DND-41 (cell line): ENCODE data around the gene RELL1.

ENCODE experiments used
- ATAC-seq: fragments of 200-7000 bp; cut with Tn5 transposase; 3 replicates; pipeline ENCODE4 v1.9.1; 2021; ENCODE audit warnings: low read depth; ENCODE audit not compliant: insufficient read depth
- DNase-seq: peaks from one replicate; pipeline ENCODE4 v3.0.0-alpha.2; 2020
- H2AFZ ChIP-seq: 2 replicates; pipeline ENCODE4 v1.6.0; 2012; ENCODE audit warnings: low read depth, low read length
- H3K27ac ChIP-seq: 2 replicates; pipeline ENCODE4 v1.5.1; 2012; ENCODE audit warnings: low read length, inconsistent platforms
- H3K27me3 ChIP-seq: fragments of 200-600 bp; sonication (generic); 2 replicates; pipeline ENCODE4 v1.6.0; 2012; ENCODE audit warnings: low read length, mild to moderate bottlenecking, inconsistent platforms; ENCODE audit not compliant: insufficient read depth, poor library complexity
- H3K36me3 ChIP-seq: 2 replicates; pipeline ENCODE4 v1.5.1; 2012; ENCODE audit warnings: low read length, inconsistent platforms; ENCODE audit not compliant: insufficient read depth
- H3K4me1 ChIP-seq: 2 replicates; pipeline ENCODE4 v1.5.1; 2012; ENCODE audit warnings: mild to moderate bottlenecking, low read length; ENCODE audit not compliant: insufficient read depth
- H3K4me2 ChIP-seq: 2 replicates; pipeline ENCODE4 v1.6.0; 2012; ENCODE audit warnings: mild to moderate bottlenecking, moderate library complexity, low read length, inconsistent platforms; ENCODE audit not compliant: insufficient read depth
- H3K4me3 ChIP-seq, 2 experiments: fragments of 200-600 bp in 1 of 2; shearing (Covaris generic) in 1 of 2; 2 replicates each; pipeline ENCODE4 v1.5.1; 2012 to 2016; ENCODE audit warnings: inconsistent platforms in 2 of 2, low read length in 2 of 2, mild to moderate bottlenecking in 2 of 2, low read depth in 1 of 2, moderate library complexity in 1 of 2
- H3K79me2 ChIP-seq: 2 replicates; pipeline ENCODE4 v1.6.0; 2012; ENCODE audit warnings: low read length, inconsistent platforms; ENCODE audit not compliant: insufficient read depth
- H3K9ac ChIP-seq: 2 replicates; pipeline ENCODE4 v1.6.0; 2012; ENCODE audit warnings: low read depth, mild to moderate bottlenecking, inconsistent platforms, low read length, moderate library complexity
- H3K9me3 ChIP-seq: 2 replicates; pipeline ENCODE4 v1.5.1; 2012; ENCODE audit warnings: low read length, moderate library complexity, mild to moderate bottlenecking, inconsistent platforms; ENCODE audit not compliant: insufficient read depth, severe bottlenecking
- H4K20me1 ChIP-seq: 2 replicates; pipeline ENCODE4 v1.6.0; 2012; ENCODE audit warnings: low read length; ENCODE audit not compliant: insufficient read depth
- CTCF ChIP-seq: IDR thresholded peaks from 2 replicates; pipeline ENCODE4 v1.5.1; 2012; ENCODE audit warnings: borderline replicate concordance, low read length, moderate library complexity, mild to moderate bottlenecking; ENCODE audit not compliant: poor library complexity, severe bottlenecking; ENCODE audit errors: extremely low read depth
- EZH2 ChIP-seq: IDR thresholded peaks from 3 replicates; pipeline ENCODE4 v1.6.1; 2012; ENCODE audit warnings: borderline replicate concordance, low read depth, mild to moderate bottlenecking, moderate library complexity, low read length, inconsistent platforms; ENCODE audit not compliant: severe bottlenecking

The RELL1 gene

GRCh38 chr4:37725718-37726117, 39.5 kb upstream of the RELL1 start:
- Histone ChIP-seq H3K27ac (no peak overlapping the region), H4K20me1 (no peaks in the 10 kb centered on the region), H3K4me3 (no peak overlapping the region), H2AFZ (no peak overlapping the region), H3K4me2 (no peak overlapping the region), H3K9ac (no peak overlapping the region), H3K79me2 (no peaks in the 10 kb centered on the region), H3K4me1 (peaks cover 26% of the 10 kb centered on the region), H3K27me3 (no peaks in the 10 kb centered on the region), H3K9me3 (no peaks in the 10 kb centered on the region), H3K36me3 (no peaks in the 10 kb centered on the region)
- no peak for ATAC-seq
- TF ChIP-seq CTCF: no peak
- TF ChIP-seq EZH2: no peak
- no peak for DNase-seq

GRCh38 chr4:37723067-37723466, 36.9 kb upstream of the RELL1 start:
- H4K20me1 ChIP-seq: no peaks in the 10 kb centered on the region
- no peaks in the 10 kb centered on the region for H3K27me3 ChIP-seq
- no peak for ATAC-seq
- no peak overlapping the region for H3K4me3 ChIP-seq
- peaks cover 23% of the 10 kb centered on the region for H3K4me1 ChIP-seq
- no peak for DNase-seq
- TF ChIP-seq EZH2: no peak
- no peak overlapping the region for H3K27ac ChIP-seq
- no peak overlapping the region for H2AFZ ChIP-seq
- H3K9me3 ChIP-seq: no peaks in the 10 kb centered on the region
- no peaks in the 10 kb centered on the region for H3K79me2 ChIP-seq
- H3K4me2 ChIP-seq: no peak overlapping the region
- no peak overlapping the region for H3K9ac ChIP-seq
- H3K36me3 ChIP-seq: no peaks in the 10 kb centered on the region

- Histone ChIP-seq H4K20me1 (no peaks in the 10 kb centered on the region), H3K27ac (no peak overlapping the region), H3K4me2 (no peak overlapping the region), H2AFZ (no peak overlapping the region), H3K9me3 (no peaks in the 10 kb centered on the region), H3K9ac (no peak overlapping the region), H3K4me1 (peaks cover 14% of the 10 kb centered on the region), H3K79me2 (no peaks in the 10 kb centered on the region), H3K36me3 (no peaks in the 10 kb centered on the region), H3K27me3 (no peaks in the 10 kb centered on the region), H3K4me3 (no peak overlapping the region)
- no peak for TF ChIP-seq CTCF
- TF ChIP-seq EZH2: no peak
- ATAC-seq: peak; percentile 55; the same call in 2 of the 3 replicates
- DNase-seq: no peak
Observed at GRCh38 chr4:37721995-37722638, 35.9 kb upstream of the RELL1 start.

- Histone ChIP-seq H3K4me3 (no peak overlapping the region), H3K9me3 (no peaks in the 10 kb centered on the region), H3K4me1 (peaks cover 14% of the 10 kb centered on the region), H3K36me3 (no peaks in the 10 kb centered on the region), H3K27ac (no peak overlapping the region), H3K4me2 (no peak overlapping the region), H2AFZ (no peak overlapping the region), H3K79me2 (no peaks in the 10 kb centered on the region), H3K9ac (no peak overlapping the region), H3K27me3 (no peaks in the 10 kb centered on the region), H4K20me1 (no peaks in the 10 kb centered on the region)
- DNase-seq (no peak), ATAC-seq (no peak)
- no peak for TF ChIP-seq EZH2
- no peak for TF ChIP-seq CTCF
Observed at GRCh38 chr4:37719021-37719420, 32.8 kb upstream of the RELL1 start.
